Inflammatory macrophage treated with lipopolysaccharide for 4 hours (primary cell): ENCODE results near the gene PSMB8.
"Not testable (repeated sequence)": the region's sequence is repeated elsewhere in the genome, so short reads cannot be mapped to it uniquely, and the experiment has no call there.

Source experiments
- DNase-seq: peaks from one replicate; pipeline ENCODE4 v3.0.0-alpha.2; 2020

Gene PSMB8

DNA sequence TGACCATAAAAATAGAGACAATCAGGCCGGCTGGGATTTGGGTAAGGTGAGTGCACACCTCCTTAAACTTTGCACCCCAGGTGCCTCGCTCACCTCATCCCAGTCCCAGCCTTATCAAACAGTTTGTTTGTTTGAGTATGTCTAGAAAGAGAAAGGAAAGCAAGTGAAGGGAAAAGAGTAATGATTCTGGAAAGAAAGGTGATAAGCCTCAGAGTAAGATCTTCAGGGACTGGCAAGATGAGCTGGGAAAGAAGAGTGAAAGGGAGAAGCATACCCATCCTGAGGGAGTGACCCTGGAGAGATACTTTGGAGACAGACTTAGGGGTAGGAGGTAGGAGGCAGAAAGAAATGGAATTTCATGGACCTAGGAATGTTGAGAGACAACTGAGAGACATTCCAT is 7.0 kb downstream of the PSMB8 start:
- DNase-seq: no peak

- no peak for DNase-seq
These were observed 8.5 kb downstream of the PSMB8 start for GRCh38 chr6:32835167-32835893.

GRCh38 chr6:32833664-32834063 is 10.2 kb downstream of the PSMB8 start:
- peak; percentile 85 for DNase-seq

DNA sequence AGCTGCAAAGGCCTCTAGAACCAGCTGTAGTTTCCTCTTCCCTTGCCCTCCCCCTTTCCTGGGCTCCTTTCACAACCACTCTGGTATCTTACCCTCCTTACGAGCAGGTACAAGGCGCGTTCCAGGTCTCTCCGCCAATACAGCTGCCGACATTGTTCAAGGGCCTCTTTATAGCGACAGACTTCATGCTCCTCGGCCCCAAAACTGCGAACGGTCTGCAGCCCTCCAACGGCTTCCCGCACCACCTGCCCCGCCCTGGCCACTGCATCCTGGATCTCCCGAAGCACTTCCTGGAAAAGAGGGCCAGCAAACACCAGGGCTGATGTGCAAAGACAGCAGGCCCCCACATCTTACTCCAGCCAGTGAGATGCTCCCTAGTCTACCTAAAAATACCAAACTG is 11.3 kb downstream of the PSMB8 start:
- no peak for DNase-seq

GRCh38 chr6:32830936-32831335 is 12.9 kb downstream of the PSMB8 start:
- no peak for DNase-seq

DNA sequence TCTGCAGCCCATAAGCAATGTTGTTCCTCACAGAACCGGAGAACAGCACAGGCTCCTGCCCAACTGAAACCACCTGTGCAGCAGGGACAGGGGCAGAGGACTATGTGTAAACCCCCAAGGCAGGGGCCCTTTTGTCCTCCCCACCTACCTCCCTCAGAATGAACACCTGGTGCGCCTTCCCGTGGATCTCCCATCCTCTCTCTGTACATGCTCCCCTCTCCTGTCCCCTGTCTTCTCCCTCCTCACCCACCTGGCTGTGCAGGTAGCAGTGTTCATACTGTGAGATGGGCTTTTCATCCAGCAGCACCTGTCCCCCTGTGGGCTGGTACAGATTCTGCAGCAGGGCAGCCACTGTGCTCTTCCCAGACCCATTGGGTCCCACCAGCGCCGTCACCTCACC is 13.8 kb downstream of the PSMB8 start:
- no peak for DNase-seq

- DNase-seq: no peak
These were observed 14.4 kb downstream of the PSMB8 start for GRCh38 chr6:32829495-32829894.

DNA sequence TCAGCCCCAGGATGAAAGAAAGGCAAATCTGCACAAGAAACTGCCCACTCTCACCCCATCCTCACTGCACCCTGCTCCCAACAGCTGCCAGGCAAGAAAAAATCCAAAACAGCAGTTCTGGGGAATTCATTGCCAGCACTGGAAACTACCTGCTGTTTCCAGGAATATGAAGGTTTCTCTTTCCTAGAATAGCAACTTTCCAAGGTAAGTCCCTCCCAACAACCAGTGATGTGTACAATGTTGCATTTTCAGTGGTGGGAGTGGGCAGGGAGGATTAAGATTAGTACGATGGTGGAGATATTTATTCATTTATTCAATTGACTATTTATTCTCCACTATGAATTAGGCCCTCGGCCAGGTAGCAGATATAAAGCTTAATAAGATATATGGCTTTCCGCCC is 16.8 kb downstream of the PSMB8 start:
- DNase-seq: no peak

DNA sequence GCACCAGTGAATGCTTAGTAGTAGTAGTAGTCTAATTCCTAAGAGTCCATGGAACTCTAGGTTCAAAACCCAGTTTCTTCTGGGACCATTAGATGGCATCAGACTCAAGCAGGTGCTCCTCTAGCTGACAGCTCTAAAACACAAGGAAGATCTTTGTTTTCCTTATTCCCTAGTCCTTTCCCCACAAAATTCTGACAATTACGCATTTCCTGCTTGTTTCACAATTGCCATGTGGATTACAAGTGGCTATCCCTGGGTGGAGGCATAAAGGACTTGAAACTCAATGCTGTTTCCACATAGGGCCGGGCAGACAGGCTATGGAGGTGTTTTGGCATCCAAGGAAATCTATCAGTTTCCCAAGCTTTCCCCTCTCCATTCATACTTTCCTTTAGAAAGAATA is 17.9 kb downstream of the PSMB8 start:
- peak; percentile 23 for DNase-seq

GRCh38 chr6:32819729-32820128 is 24.1 kb downstream of the PSMB8 start:
- no peak for DNase-seq

DNA sequence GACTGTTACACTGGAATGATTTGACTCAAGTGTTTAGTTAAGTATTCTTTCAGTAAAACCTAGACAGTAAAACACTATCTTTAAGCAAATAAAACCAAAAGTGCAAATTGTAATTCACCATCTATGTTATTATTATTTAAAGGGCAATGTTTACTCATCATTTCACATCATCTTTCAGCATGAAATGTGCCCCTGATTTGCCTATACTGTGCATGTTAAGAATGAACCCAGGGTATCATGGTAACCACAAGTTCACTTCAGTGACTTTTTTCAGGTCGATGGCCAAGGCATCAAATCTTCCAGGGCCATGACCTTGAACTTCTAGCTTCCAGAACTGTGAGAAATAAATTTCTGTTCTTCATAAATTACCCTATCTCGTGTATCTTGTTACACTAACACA is 25.0 kb downstream of the PSMB8 start:
- no peak for DNase-seq

DNA sequence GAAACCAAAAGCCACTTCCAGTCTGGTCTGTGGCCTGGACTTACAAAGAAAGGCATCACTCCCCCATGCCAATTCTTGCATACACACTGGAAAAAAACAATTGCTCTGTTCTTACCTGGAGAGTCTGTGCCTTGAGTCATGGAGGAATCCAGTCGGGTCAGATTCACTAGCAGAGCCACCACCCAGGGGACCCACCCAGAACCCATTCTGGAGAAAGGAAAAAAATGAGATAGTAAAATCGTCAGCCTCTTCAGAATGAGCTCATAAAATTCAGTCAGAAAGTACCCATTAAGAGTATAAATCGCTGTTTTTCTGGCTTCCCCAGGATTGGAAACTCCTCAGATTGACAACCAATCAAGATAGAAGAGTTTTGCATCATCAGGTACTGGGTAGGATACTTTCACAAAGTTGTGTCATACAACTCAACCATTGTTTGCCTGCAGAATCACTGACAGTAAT is 27.1 kb downstream of the PSMB8 start, which contains the start of gene HLA-DOB:
HLA-DOB (minus strand) TSS at position 257 of the 459 bp plus-strand sequence; CDS start at position 206, 51 bp downstream.
- peak; percentile 52 for DNase-seq

DNA sequence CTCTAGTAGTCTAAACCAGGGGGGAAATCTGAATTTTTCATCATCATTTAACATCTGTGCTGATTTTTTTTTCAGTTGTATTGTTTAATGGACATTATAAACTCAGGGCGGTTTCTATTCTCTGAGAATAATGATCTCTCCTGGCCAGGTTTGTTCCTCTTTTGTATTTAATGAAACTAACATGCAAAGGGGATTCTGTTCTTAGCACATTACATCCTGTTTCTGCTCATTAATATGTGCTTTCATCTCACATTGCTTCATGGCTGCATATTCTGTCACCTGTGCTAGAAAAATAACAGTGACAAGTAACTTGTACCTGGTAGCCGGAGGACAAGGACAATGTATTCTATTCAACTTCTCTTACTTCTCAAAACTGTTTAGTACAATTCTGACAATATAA is 27.9 kb downstream of the PSMB8 start:
- DNase-seq: no peak

DNA sequence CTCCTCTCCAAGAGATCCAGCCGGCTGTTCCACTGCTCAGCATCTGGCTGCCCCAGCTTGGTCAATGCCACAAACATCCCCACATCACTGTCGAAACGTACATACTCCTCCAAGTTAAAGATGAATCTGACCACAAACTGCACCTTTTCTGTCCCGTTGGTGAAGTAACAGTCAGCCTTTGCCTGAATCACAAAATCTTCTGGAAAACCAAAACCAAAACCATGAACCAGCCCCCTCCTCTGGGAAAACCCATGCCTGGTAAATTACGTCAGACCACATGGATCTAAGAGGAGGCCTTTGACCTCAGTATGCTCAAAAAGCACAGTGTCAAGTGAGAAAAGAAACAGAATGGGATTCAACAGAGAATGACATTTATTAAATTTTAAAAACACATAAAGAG is 28.7 kb downstream of the PSMB8 start:
- peak; percentile 54 for DNase-seq

- DNase-seq: no peak
These were observed 29.7 kb downstream of the PSMB8 start for GRCh38 chr6:32814145-32814544.

DNA sequence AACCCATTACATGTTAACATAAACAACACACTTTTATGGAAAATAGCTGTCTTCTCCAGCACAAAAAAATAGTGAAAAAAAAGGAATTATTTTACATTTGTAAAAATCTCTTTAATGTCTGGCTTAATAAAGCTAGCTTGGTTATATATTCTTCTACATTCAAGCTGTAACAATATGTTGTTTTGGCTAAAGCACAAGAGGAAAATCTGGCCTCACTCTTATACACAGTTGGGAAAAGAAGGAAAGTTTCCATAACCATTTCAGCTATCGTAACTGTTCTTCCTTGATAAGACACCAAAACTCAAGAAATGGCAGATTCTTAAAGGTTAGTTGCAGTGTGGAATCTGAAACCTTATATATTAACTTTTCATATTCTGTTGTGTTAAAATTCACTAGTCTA is 34.7 kb downstream of the PSMB8 start:
- no peak for DNase-seq

DNA sequence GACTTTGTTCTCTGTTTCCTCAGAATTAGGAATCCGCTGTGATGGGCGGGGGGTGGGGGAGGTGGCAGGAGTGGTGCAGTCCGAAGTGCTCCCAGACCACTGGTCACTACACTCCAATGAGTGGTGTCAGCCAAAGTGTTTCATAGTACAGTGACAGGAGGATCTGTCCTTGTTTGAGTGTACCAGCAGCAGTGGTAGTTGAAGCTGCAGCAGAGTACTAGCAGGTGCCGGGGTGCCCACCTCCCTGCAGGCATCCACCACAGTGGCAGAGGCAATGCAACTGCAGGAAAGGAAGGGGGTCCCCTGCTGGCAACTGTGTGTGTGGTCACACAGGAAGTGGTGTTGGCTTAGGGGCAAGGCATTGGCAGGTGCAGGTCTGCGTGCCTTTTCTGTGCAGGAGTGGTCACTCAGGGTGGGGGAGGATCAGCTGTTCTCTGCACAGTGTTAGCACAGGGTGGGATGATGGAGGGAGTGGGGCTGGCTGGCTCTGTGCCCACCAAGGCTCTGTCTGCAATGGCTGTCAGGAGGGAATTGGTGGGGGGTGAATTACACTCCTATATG is 36.7 kb downstream of the PSMB8 start:
- no peak for DNase-seq

GRCh38 chr6:32805404-32805803 is 38.4 kb downstream of the PSMB8 start:
- not testable (repeated sequence) for DNase-seq

DNA sequence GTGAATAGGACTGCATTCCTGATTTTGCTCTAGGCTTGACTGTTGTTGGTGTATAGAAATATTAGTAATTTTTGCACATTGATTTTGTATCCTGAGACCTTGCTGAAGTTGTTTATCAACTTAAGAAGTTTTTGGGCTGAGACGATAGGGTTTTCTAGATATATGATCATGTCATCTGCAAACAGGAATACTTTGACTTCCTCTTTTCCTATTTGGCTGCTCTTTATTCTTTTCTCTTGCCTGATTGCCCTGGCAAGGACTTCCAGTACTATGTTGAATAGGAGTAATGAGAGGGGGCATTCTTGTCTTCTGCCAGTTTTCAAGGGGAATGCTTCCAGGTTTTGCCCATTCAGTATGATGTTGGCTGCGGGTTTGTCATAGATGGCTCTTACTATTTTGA is 40.4 kb downstream of the PSMB8 start:
- DNase-seq: peak; percentile 10

- DNase-seq: no peak
These were observed 44.1 kb downstream of the PSMB8 start for GRCh38 chr6:32799740-32800139.

DNA sequence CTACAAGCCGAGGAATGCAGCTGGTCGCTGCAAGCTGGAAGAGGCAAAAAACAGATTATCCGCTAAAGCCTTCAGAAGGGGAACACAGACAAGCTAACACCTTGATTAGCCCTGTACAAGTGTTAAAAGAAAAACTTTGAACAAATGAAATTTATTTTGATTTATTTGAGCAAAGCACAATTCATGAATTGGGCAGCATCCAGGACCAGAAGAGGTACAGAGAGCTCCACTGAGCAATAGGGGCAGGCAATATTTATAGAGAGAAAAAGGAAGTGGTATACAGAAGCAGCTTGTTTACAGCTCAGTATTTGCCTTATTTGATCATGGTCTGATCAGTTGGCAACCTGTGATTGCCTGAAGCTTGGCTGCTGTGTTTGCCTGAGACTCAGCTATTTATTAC is 44.7 kb downstream of the PSMB8 start:
- DNase-seq: no peak

GRCh38 chr6:32796848-32797776 is 46.7 kb downstream of the PSMB8 start:
- peak; percentile 79 for DNase-seq

DNA sequence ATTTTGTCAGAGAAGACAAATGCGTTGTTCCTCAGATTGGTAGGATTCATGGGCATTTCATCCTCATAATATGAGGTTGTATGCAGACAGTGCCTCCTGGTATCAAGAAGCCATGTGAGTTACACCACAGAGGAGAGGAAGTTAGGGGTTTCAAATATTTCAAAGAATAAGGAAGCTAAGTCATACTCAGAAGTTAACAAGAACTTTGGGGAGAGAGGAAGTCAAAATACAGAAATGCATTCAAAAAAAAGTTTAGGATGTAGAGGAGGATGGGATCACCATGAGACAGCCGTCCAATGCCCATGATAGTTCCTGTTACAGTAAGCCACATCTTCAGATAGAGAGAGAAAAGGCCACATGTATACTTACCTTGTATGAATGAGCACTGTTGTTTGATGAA is 49.3 kb downstream of the PSMB8 start:
- DNase-seq: peak; percentile 91
